ENCODE measurements around the gene ITGB5.
"Not testable (repeated sequence)": the region's sequence is repeated elsewhere in the genome, so short reads cannot be mapped to it uniquely, and the experiment has no call there.

ITGB5 gene

GRCh38 chr3:124788254-124788745, 98.9 kb downstream of the ITGB5 start:
- no peak for DNase-seq (ENCODE audit: low read depth, low spot score)

DNA sequence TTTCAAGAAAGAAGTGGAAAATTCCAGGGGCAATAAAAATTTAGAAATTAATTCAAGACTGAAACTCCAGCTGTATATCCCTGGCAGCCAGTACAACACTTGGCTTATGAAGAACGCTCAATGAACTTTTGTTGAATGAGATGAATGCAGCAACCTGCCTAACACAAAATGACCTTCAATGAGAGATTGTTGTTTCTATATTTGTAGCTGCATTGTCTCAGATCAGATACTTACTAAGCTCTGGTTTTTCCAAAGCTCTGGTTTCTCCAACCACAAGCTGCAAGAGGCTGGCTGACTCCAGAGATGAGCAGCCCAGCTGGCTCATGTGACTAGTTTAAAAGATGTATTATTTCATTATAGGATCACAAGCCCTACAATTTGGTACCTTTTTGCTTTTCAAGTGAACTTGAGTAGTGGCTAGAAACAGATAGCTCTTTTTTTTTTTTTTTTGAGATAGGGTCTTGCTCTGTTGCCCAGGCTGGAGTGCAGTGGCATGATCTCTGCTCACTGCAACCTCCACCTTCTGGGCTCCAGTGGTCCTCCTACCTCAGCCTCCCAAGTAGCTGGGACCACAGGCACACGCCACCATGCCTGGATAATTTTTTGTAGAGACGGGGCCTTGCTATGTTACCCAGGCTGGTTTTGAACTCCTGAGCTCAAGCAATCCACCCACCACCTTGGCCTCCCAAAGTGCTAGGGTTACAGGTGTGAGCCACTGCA, 99.5 kb downstream of the ITGB5 start:
- DNase-seq (ENCODE audit: low read depth, low spot score), result no peak

- DNase-seq (ENCODE audit: low read depth, low spot score), result no peak
These were observed 100.5 kb downstream of the ITGB5 start for GRCh38 chr3:124786511-124787241.

GRCh38 chr3:124785973-124786372, 101.2 kb downstream of the ITGB5 start:
- DNase-seq (ENCODE audit: low read depth, low spot score), result no peak

- no peak for DNase-seq (ENCODE audit: low read depth, low spot score)
These were observed 102.3 kb downstream of the ITGB5 start for GRCh38 chr3:124784686-124785382.

DNA sequence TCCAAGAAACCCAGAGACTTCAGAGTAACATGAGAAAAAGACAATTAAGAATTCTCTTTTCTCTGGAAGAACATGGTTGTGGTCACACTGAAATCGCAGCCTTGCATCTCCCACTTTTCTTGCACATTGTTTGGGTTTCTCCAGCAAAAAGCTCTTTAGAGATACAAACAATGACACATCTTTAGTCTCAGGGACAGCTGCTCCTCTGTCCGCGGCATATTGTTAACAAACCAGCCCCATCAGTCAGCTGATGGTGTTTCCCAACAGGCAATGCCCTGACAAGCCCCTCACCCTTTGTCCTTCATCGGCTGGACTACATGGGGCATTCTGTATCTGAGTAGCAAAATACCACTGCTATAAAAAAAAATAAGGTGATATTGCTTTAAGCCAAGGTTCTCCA, 103.5 kb downstream of the ITGB5 start:
- DNase-seq (ENCODE audit: low read depth, low spot score), result no peak

GRCh38 chr3:124782377-124782712, 104.8 kb downstream of the ITGB5 start:
- DNase-seq (ENCODE audit: low read depth, low spot score), result not testable (repeated sequence)

- no peak for DNase-seq (ENCODE audit: low read depth, low spot score)
These were observed 105.4 kb downstream of the ITGB5 start for GRCh38 chr3:124781476-124782376.

DNA sequence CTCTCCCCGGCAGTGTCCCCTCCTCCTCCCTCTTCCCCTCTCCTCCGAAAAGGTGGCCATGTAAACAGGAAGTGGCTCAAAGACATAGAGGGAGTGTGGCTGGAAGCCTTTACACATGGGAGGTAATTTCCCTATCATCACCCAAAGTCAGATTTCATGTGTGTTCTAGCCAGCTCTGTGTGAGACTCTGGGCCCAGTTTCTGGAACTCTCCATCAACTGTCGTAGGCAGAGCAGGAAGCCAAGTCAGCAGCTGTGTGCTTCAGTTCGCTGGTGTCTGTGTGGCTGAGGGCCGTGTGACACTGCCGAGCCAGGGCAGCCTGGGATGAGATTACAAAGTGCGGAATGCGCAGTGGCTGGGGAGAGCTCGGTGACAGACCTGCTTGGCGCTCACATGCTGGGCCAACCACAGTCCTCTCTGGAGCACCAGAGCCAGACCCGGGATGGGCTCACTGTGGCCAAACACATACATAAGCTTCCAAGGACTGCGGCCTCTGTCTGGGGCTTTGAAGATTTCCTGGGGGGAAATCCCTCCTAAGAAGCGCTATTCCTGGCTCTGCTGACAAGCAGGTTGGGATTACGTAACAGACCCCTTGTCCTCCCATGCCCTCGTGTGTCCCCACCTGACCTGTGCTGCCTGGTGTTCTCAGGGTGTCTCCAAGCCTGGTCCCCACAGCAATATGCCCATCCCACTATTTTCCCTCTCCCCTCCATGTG, 106.2 kb downstream of the ITGB5 start:
- no peak for DNase-seq (ENCODE audit: low read depth, low spot score)

DNA sequence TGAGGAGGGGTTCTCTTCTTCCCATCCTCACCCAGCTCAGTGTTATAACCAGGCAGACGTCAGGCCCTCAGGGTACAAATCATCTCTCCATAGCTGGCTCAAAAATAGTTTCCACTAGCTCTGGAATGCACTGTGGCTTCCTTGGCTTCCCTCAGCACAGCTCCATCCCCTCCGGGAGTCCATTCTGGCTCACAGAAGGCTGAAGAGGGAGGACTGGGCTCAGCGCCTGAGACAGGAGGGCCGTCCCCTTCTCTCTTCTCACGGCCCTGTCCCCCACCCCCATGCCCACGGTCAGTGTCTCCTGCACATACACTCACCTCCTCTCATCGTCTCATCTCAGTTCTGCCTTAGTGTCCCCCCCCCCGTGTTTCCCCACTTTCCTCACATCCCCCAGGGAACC, 106.8 kb downstream of the ITGB5 start:
- DNase-seq (ENCODE audit: low read depth, low spot score), result no peak

DNA sequence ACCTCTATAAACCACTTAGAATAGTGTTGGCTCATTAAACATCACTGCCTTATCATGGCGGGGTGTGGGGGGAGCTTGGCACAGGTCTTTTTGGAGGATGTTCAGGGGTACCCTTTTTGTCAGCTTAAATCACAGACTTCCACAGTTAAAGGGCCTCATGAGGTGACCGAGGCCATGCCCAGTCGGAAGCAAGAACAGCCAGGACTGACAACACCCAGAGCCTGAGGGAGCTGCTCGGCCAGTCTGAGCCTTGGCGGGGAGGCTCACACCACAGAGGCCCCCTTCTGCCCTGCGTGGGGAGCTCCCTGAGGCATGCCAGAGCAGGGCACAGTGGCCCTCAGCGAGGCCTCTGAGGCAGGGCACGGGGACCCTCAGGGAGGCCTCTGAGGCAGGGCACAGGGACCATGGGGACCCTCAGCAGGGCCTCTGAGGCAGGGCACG, 107.4 kb downstream of the ITGB5 start:
- DNase-seq (ENCODE audit: low read depth, low spot score), result no peak

- no peak for DNase-seq (ENCODE audit: low read depth, low spot score)
These were observed 108.0 kb downstream of the ITGB5 start for GRCh38 chr3:124779116-124779515.

GRCh38 chr3:124777762-124778470, 109.2 kb downstream of the ITGB5 start:
- no peak for DNase-seq (ENCODE audit: low read depth, low spot score)

- DNase-seq (ENCODE audit: low read depth, low spot score), result no peak
These were observed 110.3 kb downstream of the ITGB5 start for GRCh38 chr3:124776856-124777255.

DNA sequence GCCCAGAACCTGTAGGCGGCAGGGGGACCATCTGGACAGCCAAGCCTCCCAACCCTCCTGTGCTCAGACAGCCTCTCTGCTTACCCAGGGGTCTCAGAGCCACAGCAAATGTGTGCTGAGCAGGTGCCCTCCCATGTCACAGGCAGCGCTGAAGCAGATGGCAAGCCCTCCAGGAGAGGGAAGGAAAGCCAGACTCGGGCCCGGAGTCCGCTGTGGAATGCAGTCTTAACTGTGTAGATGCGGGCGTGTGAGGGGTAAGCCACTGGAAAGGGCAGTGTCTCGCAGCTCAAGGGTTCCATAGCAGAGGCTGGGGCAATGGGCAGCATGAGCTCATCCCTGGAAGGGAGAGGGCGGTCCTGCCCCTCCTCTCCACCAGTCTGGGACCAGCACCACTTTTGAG, 111.3 kb downstream of the ITGB5 start:
- no peak for DNase-seq (ENCODE audit: low read depth, low spot score)

- DNase-seq (ENCODE audit: low read depth, low spot score), result no peak
These were observed 112.2 kb downstream of the ITGB5 start for GRCh38 chr3:124774841-124775402.

DNA sequence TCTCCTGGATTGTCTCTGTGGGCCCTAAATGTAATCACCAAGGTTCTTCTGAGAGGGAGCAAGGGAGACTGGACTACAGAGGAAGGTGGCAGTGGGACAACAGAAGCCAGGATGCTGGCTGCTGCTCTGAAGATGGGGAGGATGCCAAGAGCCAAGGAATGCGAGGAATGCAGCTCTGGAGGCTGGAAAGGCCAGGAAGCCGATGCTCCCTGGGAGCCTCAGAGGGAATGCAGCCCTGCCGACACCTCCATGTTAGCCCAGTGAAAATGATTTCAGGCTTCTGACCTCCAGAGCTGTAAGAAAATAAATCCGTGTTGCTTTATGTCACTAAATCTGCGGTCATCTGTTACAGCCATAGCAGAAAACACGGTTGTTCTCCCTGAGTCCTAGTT, 112.8 kb downstream of the ITGB5 start:
- no peak for DNase-seq (ENCODE audit: low read depth, low spot score)

DNA sequence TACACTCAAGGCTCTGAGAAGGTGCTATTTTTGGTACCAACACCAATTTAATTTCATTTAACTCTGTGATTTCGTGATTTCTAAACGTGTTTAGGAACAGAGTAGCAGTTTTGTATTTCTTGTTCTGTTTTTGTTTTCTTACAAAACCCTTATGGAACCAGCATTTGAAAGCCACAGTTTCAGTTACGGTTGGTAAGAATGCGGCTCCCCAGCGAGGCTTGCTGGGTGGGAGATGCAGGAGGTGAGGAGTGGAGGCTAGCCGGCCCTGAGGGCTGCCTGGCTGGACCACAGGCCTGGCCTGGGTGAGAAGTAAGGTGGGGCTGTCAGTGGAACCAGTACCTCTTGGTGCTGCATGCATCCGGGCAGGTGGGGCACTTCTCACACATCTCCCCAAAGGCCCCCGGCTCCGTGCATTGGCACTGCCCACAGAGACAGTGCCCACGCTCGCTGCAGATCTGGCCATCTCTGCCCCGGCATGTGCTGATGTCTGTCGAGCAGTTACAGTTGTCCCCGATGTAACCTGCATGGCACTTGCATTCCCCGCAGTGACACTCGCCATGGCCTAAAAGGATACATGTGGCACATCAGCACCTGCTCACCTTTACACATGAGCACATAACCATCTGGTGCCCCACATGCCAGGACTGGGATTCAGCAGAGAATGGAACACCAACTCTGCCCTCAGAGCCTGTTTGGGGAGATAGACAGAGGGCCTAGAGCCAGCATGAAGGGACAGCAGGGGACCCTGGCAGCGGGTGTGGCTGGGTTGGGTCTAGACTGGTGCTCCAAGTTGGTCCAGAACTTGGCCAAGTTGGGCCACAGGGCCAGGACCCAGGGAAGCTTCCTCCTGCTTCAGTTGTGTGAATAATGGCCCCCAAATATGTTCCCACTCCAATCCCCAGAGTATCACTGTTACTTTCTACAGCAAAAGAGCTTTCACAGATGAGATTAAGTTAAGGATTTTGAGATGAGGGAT, 113.5 kb downstream of the ITGB5 start:
- DNase-seq (ENCODE audit: low read depth, low spot score), result no peak

Measured in smooth muscle cell of the brain vasculature (primary cell).